Stimulated activated CD4-positive, alpha-beta T cell treated with anti-CD3 and anti-CD28 coated beads, Interleukin-2, amount 100 ng/mL, for 4 hours (primary cell): ENCODE data around the gene GRB7.
"Not testable (repeated sequence)": the region's sequence is repeated elsewhere in the genome, so short reads cannot be mapped to it uniquely, and the experiment has no call there.

ENCODE experiments used
- DNase-seq: peaks from one replicate; pipeline ENCODE4 v3.0.0-alpha.2; 2020; ENCODE audit warnings: low read depth

GRB7 gene

GRCh38 chr17:39737760-39738567 lies at the start of gene GRB7:
Gene GRB7 (plus strand): TSS chr17:39737938. CDS start chr17:39742302, 4,364 bp downstream.
- DNase-seq, result no peak

GRCh38 chr17:39688475-39688835 lies 49.3 kb upstream of the GRB7 start:
- no peak for DNase-seq

GRCh38 chr17:39688945-39689344 lies 48.8 kb upstream of the GRB7 start:
- no peak for DNase-seq

- no peak for DNase-seq
These were observed 43.1 kb upstream of the GRB7 start for GRCh38 chr17:39694593-39694992.

GRCh38 chr17:39695089-39695474 lies 42.7 kb upstream of the GRB7 start:
- DNase-seq, result no peak

GRCh38 chr17:39696731-39697130 lies 41.0 kb upstream of the GRB7 start:
- no peak for DNase-seq

GRCh38 chr17:39697961-39698360 lies 39.8 kb upstream of the GRB7 start:
- DNase-seq, result no peak

GRCh38 chr17:39699157-39699817 lies 38.5 kb upstream of the GRB7 start:
- DNase-seq, result not testable (repeated sequence)

GRCh38 chr17:39699818-39700147 lies 38.0 kb upstream of the GRB7 start, which contains the start of gene ERBB2:
Gene ERBB2 (plus strand): TSS chr17:39700064. CDS start chr17:39700239, 175 bp downstream.
- no peak for DNase-seq

GRCh38 chr17:39700148-39700987 lies 37.4 kb upstream of the GRB7 start:
- no peak for DNase-seq

- DNase-seq, result no peak
These were observed 36.5 kb upstream of the GRB7 start for GRCh38 chr17:39701012-39701783.

GRCh38 chr17:39701784-39702422 lies 35.8 kb upstream of the GRB7 start:
- no peak for DNase-seq

GRCh38 chr17:39702901-39703893 lies 34.5 kb upstream of the GRB7 start:
- DNase-seq, result no peak

GRCh38 chr17:39703913-39704312 lies 33.8 kb upstream of the GRB7 start:
- DNase-seq, result no peak

- no peak for DNase-seq
These were observed 32.8 kb upstream of the GRB7 start for GRCh38 chr17:39704821-39705551.

- DNase-seq, result no peak
These were observed 31.9 kb upstream of the GRB7 start for GRCh38 chr17:39705786-39706348.

GRCh38 chr17:39706383-39706782 lies 31.4 kb upstream of the GRB7 start:
- no peak for DNase-seq

- no peak for DNase-seq
These were observed 30.8 kb upstream of the GRB7 start for GRCh38 chr17:39706921-39707337.
